Gastrocnemius medialis (tissue), 4 donors: ENCODE data around the gene PRDM5.

ENCODE experiments used
- POLR2A ChIP-seq, 2 donors: fragments of 450-650 bp; IDR thresholded peaks; one replicate each; pipeline ENCODE4 v1.6.1; 2017; ENCODE audit warnings: antibody characterized with exemption in 2 of 2, mild to moderate bottlenecking in 2 of 2, moderate library complexity in 2 of 2
- TF ChIP-seq, protein P1 (sequence below), 5 experiments: fragments of 450-650 bp in 3 of 5; fragments of 200-600 bp in 2 of 5; sonication (generic) in 2 of 5; IDR thresholded peaks in 4 of 5; conservative IDR thresholded peaks in 1 of 5; 1 replicate in 4 of 5; 2 replicates in 1 of 5; pipeline ENCODE4 v1.5.1; 2016 to 2019; ENCODE audit warnings: antibody characterized with exemption in 5 of 5, mild to moderate bottlenecking in 3 of 5, moderate library complexity in 3 of 5

- TF ChIP-seq, protein P1, sequence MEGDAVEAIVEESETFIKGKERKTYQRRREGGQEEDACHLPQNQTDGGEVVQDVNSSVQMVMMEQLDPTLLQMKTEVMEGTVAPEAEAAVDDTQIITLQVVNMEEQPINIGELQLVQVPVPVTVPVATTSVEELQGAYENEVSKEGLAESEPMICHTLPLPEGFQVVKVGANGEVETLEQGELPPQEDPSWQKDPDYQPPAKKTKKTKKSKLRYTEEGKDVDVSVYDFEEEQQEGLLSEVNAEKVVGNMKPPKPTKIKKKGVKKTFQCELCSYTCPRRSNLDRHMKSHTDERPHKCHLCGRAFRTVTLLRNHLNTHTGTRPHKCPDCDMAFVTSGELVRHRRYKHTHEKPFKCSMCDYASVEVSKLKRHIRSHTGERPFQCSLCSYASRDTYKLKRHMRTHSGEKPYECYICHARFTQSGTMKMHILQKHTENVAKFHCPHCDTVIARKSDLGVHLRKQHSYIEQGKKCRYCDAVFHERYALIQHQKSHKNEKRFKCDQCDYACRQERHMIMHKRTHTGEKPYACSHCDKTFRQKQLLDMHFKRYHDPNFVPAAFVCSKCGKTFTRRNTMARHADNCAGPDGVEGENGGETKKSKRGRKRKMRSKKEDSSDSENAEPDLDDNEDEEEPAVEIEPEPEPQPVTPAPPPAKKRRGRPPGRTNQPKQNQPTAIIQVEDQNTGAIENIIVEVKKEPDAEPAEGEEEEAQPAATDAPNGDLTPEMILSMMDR (IDR thresholded peaks at IDR 0.05 in 4 of 5, conservative IDR thresholded peaks at IDR 0.05 in 1 of 5) = no peak
- no peak for TF ChIP-seq POLR2A (IDR thresholded peaks at IDR 0.05)
Observed at GRCh38 chr4:120725639-120726580, 196.6 kb downstream of the PRDM5 start.
